Measurements from ENCODE around the gene HDAC9.

DNA sequence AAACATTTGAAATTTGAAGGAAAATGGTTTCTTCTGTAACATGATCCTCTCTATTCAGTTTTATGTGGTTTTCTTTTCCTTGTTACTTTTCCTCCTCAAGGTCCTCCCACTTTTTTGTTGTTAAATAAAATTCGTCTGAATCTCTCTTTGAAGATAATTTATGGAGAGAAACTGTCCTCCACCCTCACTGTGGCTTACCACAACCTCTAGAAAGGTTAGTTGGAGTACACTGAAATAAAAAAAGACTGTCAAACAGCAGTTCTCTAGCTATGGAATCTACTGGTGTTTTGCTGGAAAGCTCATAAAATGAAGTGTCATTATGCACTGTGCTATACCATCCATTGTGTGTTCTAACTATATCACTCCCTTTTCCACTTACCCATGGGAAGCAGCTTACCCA lies 189.4 kb downstream of the HDAC9 start:
- TF ChIP-seq POLR2AphosphoS5 (IDR thresholded peaks at IDR 0.05; ENCODE audit: insufficient read depth in 1 of 2, low read depth in 1 of 2) (no peak), POLR2A (IDR thresholded peaks at IDR 0.05) (no peak)

Measured in vagina (tissue), 2 donors.